HCT116 (cell line): ENCODE data around the gene EPDR1. TPM values are rescaled to one million over a fixed set of nuclear protein-coding genes. Genes with fewer than 3 reads are reported as not detected.

Experiments used
- ATAC-seq: fragments of 200-7000 bp; cut with Tn5 transposase; 2 replicates; pipeline ENCODE4 v1.9.1; 2020; ENCODE audit warnings: mild to moderate bottlenecking, moderate library complexity
- BruUV-seq: library from RNA; stranded (reverse); fragments of 400-500 nt; replicated peaks from 2 replicates; lab custom pipeline; 2021; lab: Mats Ljungman, UMichigan
- CTCF ChIA-PET: fragments of 300-600 bp; sonication (Branson Sonifier 250); formaldehyde crosslinking; loops from one replicate; lab custom pipeline; 2021; ENCODE audit warnings: antibody characterized with exemption; lab: Charles Lee
- POLR2A ChIA-PET: fragments of 300-600, 350-600 bp; sonication (Branson Sonifier 250); formaldehyde crosslinking; loops from one replicate; lab custom pipeline; 2021; ENCODE audit warnings: antibody characterized with exemption; lab: Charles Lee
- RAD21 ChIA-PET, 2 experiments: fragments of 300-600 bp; sonication (Branson Sonifier 250); formaldehyde crosslinking; loops; one replicate each; lab custom pipeline; 2023; ENCODE audit warnings: low total read pairs in 2 of 2; ENCODE audit not compliant: uncharacterized antibody in 2 of 2, unreplicated experiment in 2 of 2, low non-redundant PET in 1 of 2; lab: Charles Lee
- DNase-seq: peaks from one replicate; pipeline ENCODE4 v3.0.0-alpha.2; 2010; ENCODE audit warnings: low read depth, low spot score
- H2AFZ ChIP-seq: fragments of 200-600 bp; shearing (Covaris generic), sonication (generic); 2 replicates; pipeline ENCODE4 v1.6.1; 2017; ENCODE audit warnings: low read depth, mixed run types, mixed read lengths, antibody characterized with exemption, low read length; ENCODE audit not compliant: poor library complexity, severe bottlenecking
- H3K27ac ChIP-seq: 2 replicates; pipeline ENCODE4 v1.5.1; 2012; ENCODE audit warnings: low read depth, low read length
- H3K27me3 ChIP-seq: fragments of 200-600 bp; sonication (generic); 2 replicates; pipeline ENCODE4 v1.6.1; 2016; ENCODE audit warnings: mixed run types, low read length, mixed read lengths; ENCODE audit not compliant: insufficient read depth
- H3K36me3 ChIP-seq, 2 experiments: fragments of 200-500 bp in 1 of 2; fragments of 200-600 bp in 1 of 2; sonication (Bioruptor generic) in 1 of 2; sonication (generic) in 1 of 2; 2 replicates each; pipeline versions ENCODE4 v1.5.1 to v1.6.1; 2014 to 2016; ENCODE audit warnings: low read length in 2 of 2, inconsistent platforms in 1 of 2, mixed read lengths in 1 of 2, mixed run types in 1 of 2; ENCODE audit not compliant: insufficient read depth in 2 of 2, control insufficient read depth in 1 of 2
- H3K4me1 ChIP-seq, 2 experiments: fragments of 200-600 bp in 1 of 2; sonication (generic) in 1 of 2; 2 replicates each; pipeline versions ENCODE4 v1.5.1 to v1.6.1; 2012 to 2017; ENCODE audit warnings: low read length in 2 of 2, inconsistent platforms in 1 of 2, mild to moderate bottlenecking in 1 of 2, mixed read lengths in 1 of 2, mixed run types in 1 of 2, moderate library complexity in 1 of 2; ENCODE audit not compliant: insufficient read depth in 2 of 2, control insufficient read depth in 1 of 2
- H3K4me2 ChIP-seq: fragments of 200-600 bp; sonication (generic); 2 replicates; pipeline ENCODE4 v1.6.1; 2017; ENCODE audit warnings: mixed run types, low read length, mixed read lengths
- H3K4me3 ChIP-seq, 2 experiments: fragments of 200-600 bp in 1 of 2; sonication (generic) in 1 of 2; replicated peaks in 1 of 2; 2 replicates each; pipeline ENCODE4 v1.5.1; 2011 to 2016; ENCODE audit warnings: low read length in 2 of 2, control low read depth in 1 of 2, low read depth in 1 of 2, mild to moderate bottlenecking in 1 of 2, mixed read lengths in 1 of 2, mixed run types in 1 of 2
- H3K79me2 ChIP-seq: fragments of 200-600 bp; sonication (generic); 2 replicates; pipeline ENCODE4 v1.6.1; 2017; ENCODE audit warnings: mild to moderate bottlenecking, mixed run types, low read length, moderate library complexity, mixed read lengths; ENCODE audit not compliant: insufficient read depth
- H3K9ac ChIP-seq: fragments of 200-600 bp; sonication (generic); 2 replicates; pipeline ENCODE4 v1.6.1; 2016; ENCODE audit warnings: low read length, mixed read lengths
- H3K9me2 ChIP-seq: fragments of 200-600 bp; sonication (generic), shearing (Covaris generic); 2 replicates; pipeline ENCODE4 v1.6.1; 2017; ENCODE audit warnings: mixed run types, mild to moderate bottlenecking, moderate library complexity; ENCODE audit not compliant: insufficient read depth
- H3K9me3 ChIP-seq, 2 experiments: fragments of 200-500 bp in 1 of 2; fragments of 200-600 bp in 1 of 2; sonication (Bioruptor generic) in 1 of 2; sonication (generic) in 1 of 2; 2 replicates each; pipeline ENCODE4 v1.6.1; 2014 to 2017; ENCODE audit warnings: low read length in 2 of 2, mixed read lengths in 2 of 2, inconsistent platforms in 1 of 2, low read depth in 1 of 2, mild to moderate bottlenecking in 1 of 2, mixed run types in 1 of 2, moderate library complexity in 1 of 2; ENCODE audit not compliant: control insufficient read depth in 1 of 2, insufficient read depth in 1 of 2
- H4K20me1 ChIP-seq: fragments of 200-600 bp; sonication (generic), shearing (Covaris generic); 2 replicates; pipeline ENCODE4 v1.6.1; 2017; ENCODE audit warnings: mixed run types, mild to moderate bottlenecking, moderate library complexity; ENCODE audit not compliant: insufficient read depth
- ATF3 ChIP-seq: IDR thresholded peaks from 2 replicates; pipeline ENCODE4 v1.6.1; 2012
- CBX3 ChIP-seq: IDR thresholded peaks from 2 replicates; pipeline ENCODE4 v1.6.1; 2012; ENCODE audit warnings: low read depth
- CEBPB ChIP-seq: IDR thresholded peaks from 2 replicates; pipeline ENCODE4 v1.6.1; 2012; ENCODE audit warnings: low read depth
- CTCF ChIP-seq, 3 experiments: fragments of 200-600 bp in 1 of 3; sonication (generic) in 1 of 3; IDR thresholded peaks in 2 of 3; conservative IDR thresholded peaks in 1 of 3; 2 replicates each; pipeline ENCODE4 v1.5.1; 2012 to 2017; ENCODE audit warnings: low read depth in 2 of 3, low read length in 2 of 3, antibody characterized with exemption in 1 of 3, borderline replicate concordance in 1 of 3, control low read depth in 1 of 3, mild to moderate bottlenecking in 1 of 3, mixed read lengths in 1 of 3, mixed run types in 1 of 3, moderate library complexity in 1 of 3; ENCODE audit not compliant: insufficient read depth in 1 of 3
- ELF1 ChIP-seq: IDR thresholded peaks from 2 replicates; pipeline ENCODE4 v1.6.1; 2012; ENCODE audit warnings: low read depth, borderline replicate concordance
- FOSL1 ChIP-seq: IDR thresholded peaks from 2 replicates; pipeline ENCODE4 v1.6.1; 2012; ENCODE audit warnings: low read depth
- MAX ChIP-seq: IDR thresholded peaks from 2 replicates; pipeline ENCODE4 v1.6.1; 2012
- RAD21 ChIP-seq: IDR thresholded peaks from 2 replicates; pipeline ENCODE4 v1.6.1; 2012; ENCODE audit warnings: low read depth, mild to moderate bottlenecking
- SRF ChIP-seq: IDR thresholded peaks from 2 replicates; pipeline ENCODE4 v1.6.1; 2012; ENCODE audit warnings: low read depth
- TCF7L2 ChIP-seq: IDR thresholded peaks from 2 replicates; pipeline ENCODE4 v1.7.0; 2011; ENCODE audit warnings: borderline replicate concordance, inconsistent platforms; ENCODE audit not compliant: insufficient read depth, insufficient read length; ENCODE audit errors: extremely low read depth
- ZBTB33 ChIP-seq: IDR thresholded peaks from 2 replicates; pipeline ENCODE4 v1.6.1; 2011; ENCODE audit warnings: mild to moderate bottlenecking, low read length, moderate library complexity; ENCODE audit not compliant: insufficient replicate concordance; ENCODE audit errors: extremely low read depth
- ZFX ChIP-seq: fragments of 450-650 bp; IDR thresholded peaks from 2 replicates; pipeline ENCODE4 v1.6.1; 2017
- ZNF274 ChIP-seq: fragments of 200-500 bp; sonication (Bioruptor generic); IDR thresholded peaks from 2 replicates; pipeline ENCODE4 v1.6.1; 2014; ENCODE audit warnings: mild to moderate bottlenecking, low read depth, low read length, inconsistent platforms
- intact Hi-C: fragments of 100-400 bp; cut with micrococcal nuclease; formaldehyde crosslinking; loops from 2 replicates; pipeline ENCODE4 v1.10.0; 2022
- total RNA-seq: library from RNA; stranded (reverse); gene quantifications from one replicate; pipeline ENCODE4 v1.2.1, GENCODE V29; 2021; ENCODE audit not compliant: unreplicated experiment

EPDR1 gene
- total RNA-seq, 1 experiment from 2014 or later, result 8.0 TPM

GRCh38 chr7:37986908-37987330 is 66.5 kb downstream of the EPDR1 start:
- H3K4me2 ChIP-seq, result no peak overlapping the region
- H4K20me1 ChIP-seq, result no peaks in the 10 kb centered on the region
- H3K4me3 ChIP-seq, result no peak overlapping the region
- H3K9ac ChIP-seq, result no peak overlapping the region
- no peaks in the 10 kb centered on the region for H3K36me3 ChIP-seq
- H3K27me3 ChIP-seq, result no peaks in the 10 kb centered on the region
- H3K4me1 ChIP-seq, result no peaks in the 10 kb centered on the region
- ChIA-PET POLR2A (no interaction called here), CTCF (no interaction called here), RAD21 (no interaction called here)
- no peak overlapping the region for H2AFZ ChIP-seq
- BruUV-seq, result no TSS peak
- intact Hi-C loops, result no loop called here
- no peak for DNase-seq
- no peaks in the 10 kb centered on the region for H3K9me2 ChIP-seq
- no peaks in the 10 kb centered on the region for H3K9me3 ChIP-seq
- TF ChIP-seq SRF, result no peak
- no peak for TF ChIP-seq FOSL1
- TF ChIP-seq ZBTB33, result no peak
- TF ChIP-seq ZFX, result no peak
- TF ChIP-seq MAX, result no peak
- TF ChIP-seq CBX3, result no peak
- H3K79me2 ChIP-seq, result no peaks in the 10 kb centered on the region
- H3K27ac ChIP-seq, result no peak overlapping the region
- no peak for ATAC-seq

GRCh38 chr7:37987732-37988131 is 67.3 kb downstream of the EPDR1 start:
- Histone ChIP-seq H2AFZ (no peak overlapping the region), H4K20me1 (no peaks in the 10 kb centered on the region), H3K4me2 (no peak overlapping the region), H3K79me2 (no peaks in the 10 kb centered on the region), H3K36me3 (no peaks in the 10 kb centered on the region), H3K27me3 (no peaks in the 10 kb centered on the region), H3K4me3 (no peak overlapping the region), H3K9ac (no peak overlapping the region), H3K4me1 (no peaks in the 10 kb centered on the region), H3K9me2 (no peaks in the 10 kb centered on the region), H3K27ac (no peak overlapping the region), H3K9me3 (no peaks in the 10 kb centered on the region)
- intact Hi-C loops, result no loop called here
- CTCF ChIA-PET, result interaction anchor here (1.0 kb wide), 1 partner anchor 366 kb away, joined by 3 read pairs; no protein-coding TSS in a partner anchor
- RAD21 ChIA-PET, result no interaction called here
- no TSS peak for BruUV-seq
- DNase-seq (no peak), ATAC-seq (no peak)
- POLR2A ChIA-PET, result no interaction called here
- TF ChIP-seq ATF3 (no peak), ZBTB33 (no peak), MAX (no peak), CEBPB (no peak), ELF1 (no peak), CTCF (IDR thresholded peaks at IDR 0.05 in 2 of 3, conservative IDR thresholded peaks at IDR 0.05 in 1 of 3; ENCODE audit: borderline replicate concordance in 1 of 3, insufficient read depth in 1 of 3, low read depth in 2 of 3, low read length in 2 of 3) (no peak), TCF7L2 (no peak), ZNF274 (no peak), CBX3 (no peak), RAD21 (no peak)
